ENCODE data around the gene GHRHR. TPM values are rescaled to one million over a fixed set of nuclear protein-coding genes. Genes with fewer than 3 reads are reported as not detected.

GHRHR gene
- total RNA-seq, 1 donor from 2014 or later: 7.5 TPM

DNA sequence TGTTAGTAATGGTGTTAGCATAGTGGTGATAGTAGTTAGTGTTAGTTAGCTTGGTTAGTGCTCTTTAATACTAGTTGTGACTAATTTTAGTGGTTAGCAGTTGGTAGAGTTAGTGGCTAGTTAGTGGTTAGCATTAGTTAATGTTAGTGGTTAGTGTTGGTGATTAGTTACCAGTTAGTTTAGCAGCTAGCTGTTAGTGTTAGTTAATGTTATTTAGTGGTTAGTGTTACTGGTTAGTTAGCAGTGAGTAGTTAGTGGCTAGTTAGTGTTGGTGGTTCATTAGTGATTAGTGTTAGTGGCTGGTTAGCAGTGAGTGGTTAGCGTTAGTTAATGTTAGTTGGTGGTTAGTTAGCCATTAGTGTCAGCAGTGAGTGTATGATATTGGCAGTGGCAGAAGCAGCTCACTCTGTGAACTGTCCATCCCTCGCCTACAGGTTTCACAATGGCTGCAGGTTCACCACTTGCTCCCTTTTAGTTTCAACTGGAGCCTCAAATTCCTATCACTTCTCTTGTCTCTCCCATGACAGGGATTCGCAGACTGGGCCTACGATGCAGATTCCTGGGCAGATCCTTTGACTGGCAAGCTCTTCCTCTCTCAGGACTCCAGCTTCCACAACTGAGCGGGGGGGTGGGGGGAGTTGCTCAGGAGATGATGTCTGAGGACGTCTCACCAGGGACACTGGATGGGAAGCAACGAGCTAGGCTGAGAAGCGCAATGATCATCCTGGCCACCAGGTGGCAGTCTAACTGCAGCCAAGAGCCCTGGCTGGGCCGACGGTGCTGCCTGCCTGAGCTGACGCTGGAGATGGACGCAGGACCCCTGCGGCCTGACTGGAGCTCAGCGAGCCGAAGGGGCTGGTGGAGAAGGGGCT is 19.5 kb downstream of the GHRHR start:
- no peak overlapping the region for H3K27ac Mint-ChIP-seq (ENCODE audit: unreplicated experiment)
- no peaks in the 10 kb centered on the region for H3K9me3 Mint-ChIP-seq (ENCODE audit: unreplicated experiment)
- H3K4me1 Mint-ChIP-seq (ENCODE audit: unreplicated experiment): peaks cover 61% of the 10 kb centered on the region
- peak; percentile 96 for DNase-seq (ENCODE audit: low spot score)
- H3K27me3 Mint-ChIP-seq (ENCODE audit: unreplicated experiment): peaks cover 10% of the 10 kb centered on the region
- peak; percentile 97 for TF ChIP-seq CTCF (IDR thresholded peaks at IDR 0.05; ENCODE audit: unreplicated experiment)
- peaks cover 3% of the 10 kb centered on the region for H3K36me3 Mint-ChIP-seq (ENCODE audit: low read depth, unreplicated experiment)
- H3K4me3 Mint-ChIP-seq (ENCODE audit: unreplicated experiment): peak overlapping the region; percentile 62

DNA sequence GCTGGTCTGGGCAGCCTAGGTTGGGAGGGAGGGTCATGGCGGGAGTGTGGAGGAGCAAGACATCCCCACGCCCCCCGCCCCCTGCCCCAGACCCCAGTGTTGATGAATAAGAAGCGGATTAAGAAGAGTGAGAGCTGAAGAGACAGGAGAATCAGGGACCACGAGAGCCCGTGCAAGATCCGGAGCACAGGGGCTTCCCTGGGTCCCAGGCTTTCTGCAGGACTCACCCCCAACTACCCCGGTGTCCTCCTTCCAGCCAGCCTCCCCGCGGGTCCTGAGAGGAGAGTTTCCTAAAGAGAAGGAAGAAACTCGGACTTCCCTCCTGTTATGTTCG is 20.1 kb downstream of the GHRHR start:
- Mint-ChIP-seq H3K4me3 (ENCODE audit: unreplicated experiment) (peak overlapping the region; percentile 62), H3K36me3 (ENCODE audit: low read depth, unreplicated experiment) (peaks cover 3% of the 10 kb centered on the region), H3K27me3 (ENCODE audit: unreplicated experiment) (peaks cover 10% of the 10 kb centered on the region), H3K4me1 (ENCODE audit: unreplicated experiment) (peaks cover 58% of the 10 kb centered on the region), H3K9me3 (ENCODE audit: unreplicated experiment) (no peaks in the 10 kb centered on the region), H3K27ac (ENCODE audit: unreplicated experiment) (no peak overlapping the region)
- no peak for TF ChIP-seq CTCF (IDR thresholded peaks at IDR 0.05; ENCODE audit: unreplicated experiment)
- no peak for DNase-seq (ENCODE audit: low spot score)

DNA sequence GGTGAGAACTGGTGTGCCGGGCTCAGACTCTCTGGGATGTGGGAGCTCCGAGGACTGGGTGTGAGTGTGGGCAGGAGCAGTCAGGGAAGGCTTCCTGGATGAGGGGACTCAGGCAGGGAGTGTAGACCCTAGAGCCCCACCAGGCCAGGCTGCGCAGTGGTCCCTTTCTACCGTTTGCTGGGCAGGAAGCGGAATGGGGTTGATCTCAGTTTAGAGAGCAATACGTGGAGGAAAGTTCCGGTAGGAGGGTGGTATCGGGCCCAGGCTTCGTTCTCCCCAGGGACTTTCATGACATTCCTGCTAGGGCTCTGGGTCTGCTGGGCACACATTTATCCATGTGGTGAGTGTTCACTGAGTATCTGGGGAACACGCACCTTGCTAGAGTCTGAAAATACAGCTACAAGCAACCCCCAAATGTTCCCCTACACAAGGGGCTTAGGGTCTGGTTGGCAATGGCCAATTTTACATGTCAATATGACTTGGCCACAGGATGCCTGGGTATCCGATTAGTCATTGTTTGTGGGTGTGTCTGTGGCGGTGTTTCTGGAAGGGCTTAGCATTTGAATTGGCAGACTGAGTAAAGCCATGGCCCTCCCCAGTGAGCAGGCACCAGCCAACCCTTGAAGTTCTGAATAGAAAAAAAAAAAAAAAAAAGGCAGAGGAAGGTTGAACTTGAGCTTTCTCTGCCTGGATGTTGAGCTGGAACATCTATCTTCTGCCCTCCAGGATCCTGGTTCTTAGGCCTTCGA is 20.8 kb downstream of the GHRHR start:
- no peak for DNase-seq (ENCODE audit: low spot score)
- Mint-ChIP-seq H3K4me3 (ENCODE audit: unreplicated experiment) (no peak overlapping the region), H3K36me3 (ENCODE audit: low read depth, unreplicated experiment) (peaks cover 5% of the 10 kb centered on the region), H3K27ac (ENCODE audit: unreplicated experiment) (no peak overlapping the region), H3K4me1 (ENCODE audit: unreplicated experiment) (peaks cover 57% of the 10 kb centered on the region), H3K27me3 (ENCODE audit: unreplicated experiment) (peaks cover 10% of the 10 kb centered on the region), H3K9me3 (ENCODE audit: unreplicated experiment) (no peaks in the 10 kb centered on the region)
- TF ChIP-seq CTCF (IDR thresholded peaks at IDR 0.05; ENCODE audit: unreplicated experiment): no peak

DNA sequence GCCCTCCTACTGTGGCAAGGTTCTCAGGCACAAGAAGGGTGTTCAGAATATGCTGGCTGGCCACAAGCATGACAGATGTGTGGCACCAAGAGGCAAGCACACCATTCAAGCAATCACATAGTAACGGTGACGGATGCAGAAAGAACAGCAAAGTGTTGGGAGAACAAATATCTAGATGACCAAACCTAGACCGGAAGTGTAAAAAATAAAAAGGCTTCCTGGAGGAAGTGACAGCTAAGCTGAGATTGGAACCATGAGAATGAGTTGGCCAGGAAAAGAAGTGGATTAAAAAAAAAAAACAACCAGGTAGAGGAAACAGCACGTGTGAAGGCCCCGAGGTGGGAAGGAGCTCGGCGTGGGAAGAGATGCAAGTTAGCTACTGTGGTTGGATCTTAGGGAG is 22.0 kb downstream of the GHRHR start:
- Mint-ChIP-seq H3K4me3 (ENCODE audit: unreplicated experiment) (peak overlapping the region; percentile 23), H3K9me3 (ENCODE audit: unreplicated experiment) (no peaks in the 10 kb centered on the region), H3K4me1 (ENCODE audit: unreplicated experiment) (peaks cover 64% of the 10 kb centered on the region), H3K27ac (ENCODE audit: unreplicated experiment) (peak overlapping the region; percentile 68), H3K36me3 (ENCODE audit: low read depth, unreplicated experiment) (peaks cover 7% of the 10 kb centered on the region), H3K27me3 (ENCODE audit: unreplicated experiment) (peaks cover 14% of the 10 kb centered on the region)
- no peak for DNase-seq (ENCODE audit: low spot score)
- no peak for TF ChIP-seq CTCF (IDR thresholded peaks at IDR 0.05; ENCODE audit: unreplicated experiment)

GRCh38 chr7:30986331-30986730 is 22.6 kb downstream of the GHRHR start:
- Mint-ChIP-seq H3K27ac (ENCODE audit: unreplicated experiment) (peak overlapping the region; percentile 68), H3K4me3 (ENCODE audit: unreplicated experiment) (peak overlapping the region; percentile 23), H3K4me1 (ENCODE audit: unreplicated experiment) (peaks cover 64% of the 10 kb centered on the region), H3K27me3 (ENCODE audit: unreplicated experiment) (peaks cover 14% of the 10 kb centered on the region), H3K36me3 (ENCODE audit: low read depth, unreplicated experiment) (peaks cover 7% of the 10 kb centered on the region), H3K9me3 (ENCODE audit: unreplicated experiment) (no peaks in the 10 kb centered on the region)
- DNase-seq (ENCODE audit: low spot score): no peak
- TF ChIP-seq CTCF (IDR thresholded peaks at IDR 0.05; ENCODE audit: unreplicated experiment): no peak

Measured in endothelial cell (in vitro differentiated cells).